CD4-positive, alpha-beta T cell treated with Interleukin-17A for 4 hours (primary cell): ENCODE measurements around the gene LIMD2.

Experiments
- DNase-seq: peaks from one replicate; pipeline ENCODE4 v3.0.0-alpha.2; 2020; ENCODE audit warnings: mixed read lengths

Gene LIMD2

GRCh38 chr17:63679214-63679613, 20.7 kb downstream of the LIMD2 start:
- DNase-seq, result no peak

GRCh38 chr17:63676584-63676983, 23.3 kb downstream of the LIMD2 start:
- no peak for DNase-seq

GRCh38 chr17:63675607-63676546, 24.0 kb downstream of the LIMD2 start:
- no peak for DNase-seq

DNA sequence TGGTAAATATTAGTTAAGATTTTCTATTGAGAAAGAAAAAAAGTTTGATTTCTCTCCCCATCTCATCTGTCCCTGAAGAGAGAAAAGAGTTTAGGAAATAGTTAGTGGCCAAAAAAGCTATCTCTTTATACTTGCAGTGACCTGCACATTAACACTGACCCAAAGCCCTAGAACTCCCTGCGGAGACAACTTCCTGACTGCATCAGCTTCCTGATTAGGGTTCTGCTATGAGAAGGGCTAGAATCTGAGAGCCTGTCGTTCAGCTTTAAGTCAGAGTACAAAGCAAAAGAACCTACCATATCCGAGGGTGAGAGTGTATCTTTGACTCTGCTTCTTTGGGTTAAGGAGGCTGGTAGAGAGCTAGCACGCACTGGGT, 24.7 kb downstream of the LIMD2 start:
- no peak for DNase-seq

DNA sequence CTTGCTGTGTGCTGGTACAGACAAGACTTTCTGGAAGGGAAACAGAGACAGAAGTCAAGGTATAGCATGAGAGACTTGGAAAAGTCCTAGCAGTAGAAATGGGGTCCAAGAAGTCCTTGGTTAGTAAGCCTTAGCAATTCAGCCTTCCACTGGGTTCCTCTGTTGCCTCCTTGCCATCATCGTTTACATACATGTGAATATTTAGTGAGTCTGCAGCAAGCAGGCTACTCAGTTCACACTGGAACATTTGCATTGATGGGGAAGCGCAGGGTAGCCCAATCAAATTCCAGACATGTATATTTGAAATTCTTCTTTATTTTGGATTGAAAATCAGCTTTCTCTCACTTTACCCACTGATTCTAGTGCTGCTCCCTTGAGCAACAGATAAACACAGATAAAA, 27.1 kb downstream of the LIMD2 start:
- DNase-seq, result no peak

- DNase-seq, result no peak
Observed at GRCh38 chr17:63665527-63666214, 34.3 kb downstream of the LIMD2 start.

- DNase-seq, result no peak
Observed at GRCh38 chr17:63659850-63660249, 40.1 kb downstream of the LIMD2 start.

DNA sequence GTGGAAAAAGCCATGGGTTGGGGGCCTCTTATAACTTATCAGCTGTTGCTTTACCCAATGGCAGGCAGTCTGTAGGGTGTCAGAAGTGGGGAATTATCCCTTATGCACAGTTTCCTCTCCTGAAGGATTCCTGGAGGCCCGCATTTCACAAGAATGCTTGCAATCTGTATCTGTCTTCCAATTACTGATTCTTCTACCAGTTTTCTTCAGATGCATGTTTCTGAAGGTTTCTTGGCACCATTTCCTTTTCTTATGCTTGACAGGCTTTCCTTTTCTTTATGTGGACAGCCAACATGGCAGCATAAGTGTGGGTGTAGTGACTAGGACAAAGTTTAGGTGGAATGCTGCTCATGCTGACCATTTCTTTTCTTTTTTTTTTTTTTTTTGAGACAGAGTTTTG, 41.6 kb downstream of the LIMD2 start:
- no peak for DNase-seq

GRCh38 chr17:63657786-63658185, 42.1 kb downstream of the LIMD2 start:
- DNase-seq, result no peak

DNA sequence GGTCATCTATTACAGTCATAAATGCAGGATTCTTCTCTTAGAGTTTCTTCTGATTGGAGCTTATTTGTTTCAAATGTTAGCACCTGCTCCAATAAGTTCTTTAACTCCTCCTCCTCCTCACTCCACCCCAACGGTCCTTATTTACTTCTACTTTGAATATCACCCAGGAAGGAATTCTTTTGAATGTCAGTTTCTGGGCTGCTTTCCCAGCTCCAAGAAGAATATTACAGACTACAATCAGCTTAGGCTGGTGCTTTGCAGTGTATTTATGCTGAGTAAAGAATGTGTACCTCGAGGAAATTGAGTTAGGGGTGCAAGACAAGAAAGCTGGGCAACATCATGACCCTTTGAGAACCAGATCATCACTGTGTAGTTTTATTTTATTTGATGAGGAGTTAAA, 46.9 kb downstream of the LIMD2 start:
- DNase-seq, result no peak

- no peak for DNase-seq
Observed at GRCh38 chr17:63652106-63652505, 47.8 kb downstream of the LIMD2 start.

DNA sequence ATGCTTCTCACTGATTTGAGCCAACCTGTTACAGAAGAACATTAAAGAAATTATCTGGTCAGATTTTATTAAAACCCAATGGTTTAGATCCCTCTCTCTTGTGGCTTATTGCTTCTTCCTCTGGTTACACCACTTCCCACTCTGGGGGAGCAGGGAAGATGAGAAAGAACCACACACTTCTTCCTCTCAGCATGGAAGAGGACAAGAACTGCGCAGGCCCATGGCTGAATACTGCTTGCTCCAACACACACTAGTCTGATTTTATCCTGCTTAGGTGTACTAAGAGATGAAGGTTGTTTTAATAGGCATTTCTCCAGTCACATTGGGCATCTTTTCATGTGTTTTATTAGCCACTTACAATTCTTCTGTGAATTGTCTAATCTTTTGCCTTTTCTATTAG, 50.1 kb downstream of the LIMD2 start:
- no peak for DNase-seq

- no peak for DNase-seq
Observed at GRCh38 chr17:63647936-63648335, 52.0 kb downstream of the LIMD2 start.

DNA sequence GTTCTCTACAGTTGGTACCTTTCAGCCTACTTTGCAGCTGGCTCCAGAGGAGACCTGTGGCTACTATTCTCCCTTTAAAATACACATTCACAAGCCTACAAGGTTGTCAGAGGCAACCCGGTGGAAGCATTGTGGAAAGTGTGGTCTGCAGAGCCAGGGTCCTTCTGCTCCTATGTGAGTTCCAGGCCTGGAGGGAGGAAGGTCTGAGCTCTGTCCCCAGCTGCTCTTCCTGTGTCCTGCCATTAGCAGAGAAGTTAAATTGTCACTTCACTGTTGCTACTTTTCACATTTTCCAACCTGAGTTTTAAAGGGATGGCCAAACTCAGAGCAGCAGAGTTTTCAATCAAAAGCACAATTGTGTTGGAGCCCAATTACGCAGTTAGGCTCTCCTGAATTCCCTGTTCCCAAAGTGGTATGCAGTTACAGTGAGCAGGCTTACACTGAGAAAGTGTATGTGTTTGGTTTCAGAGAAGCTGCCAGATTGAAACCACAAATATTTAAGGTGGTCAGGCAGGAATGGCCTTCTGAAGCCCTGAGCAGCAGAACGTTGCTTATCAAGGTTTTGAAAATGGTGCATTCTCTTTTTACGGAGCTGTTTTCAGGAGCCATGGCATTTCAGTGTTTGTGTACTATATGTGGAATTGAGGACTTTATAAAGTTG, 52.7 kb downstream of the LIMD2 start:
- DNase-seq, result no peak

DNA sequence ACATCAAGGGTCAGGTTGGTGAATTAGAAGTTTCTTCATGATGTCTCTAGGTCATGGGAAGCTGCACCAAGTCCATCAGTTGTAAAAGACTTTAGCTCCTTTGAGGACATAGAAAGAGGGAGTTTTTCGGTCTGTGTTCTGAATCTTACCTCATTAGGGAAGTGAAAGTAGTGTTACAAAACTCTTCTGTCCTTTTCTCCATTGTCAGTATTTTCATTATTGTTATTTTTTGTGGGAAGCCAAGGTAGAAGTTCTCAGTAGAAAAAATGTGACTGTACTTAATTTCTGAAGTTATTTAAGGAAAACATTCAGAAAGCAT, 53.5 kb downstream of the LIMD2 start:
- no peak for DNase-seq
